BE2C (cell line): ENCODE measurements around the gene EEF1AKMT3.

Experiments used
- DNase-seq: peaks from one replicate; pipeline ENCODE4 v3.0.0-alpha.2; 2020
- H3K27me3 ChIP-seq: fragments of 250-450 bp; sonication (Bioruptor Pico); 2 replicates; pipeline ENCODE4 v1.5.1; 2020; ENCODE audit warnings: mild to moderate bottlenecking
- H3K36me3 ChIP-seq: fragments of 250-450 bp; sonication (Bioruptor Pico); 2 replicates; pipeline ENCODE4 v1.5.1; 2020; ENCODE audit warnings: mild to moderate bottlenecking
- H3K4me1 ChIP-seq: fragments of 250-450 bp; sonication (Bioruptor Pico); 2 replicates; pipeline ENCODE4 v1.5.1; 2020
- H3K4me3 ChIP-seq: 2 replicates; pipeline ENCODE4 v1.5.1; 2011; ENCODE audit warnings: low read depth, low read length
- H3K9me3 ChIP-seq: fragments of 250-450 bp; sonication (Bioruptor Pico); 2 replicates; pipeline ENCODE4 v1.5.1; 2020
- CTCF ChIP-seq: IDR thresholded peaks from 2 replicates; pipeline ENCODE4 v1.5.1; 2012; ENCODE audit warnings: mild to moderate bottlenecking, low read depth, low read length

Gene EEF1AKMT3

DNA sequence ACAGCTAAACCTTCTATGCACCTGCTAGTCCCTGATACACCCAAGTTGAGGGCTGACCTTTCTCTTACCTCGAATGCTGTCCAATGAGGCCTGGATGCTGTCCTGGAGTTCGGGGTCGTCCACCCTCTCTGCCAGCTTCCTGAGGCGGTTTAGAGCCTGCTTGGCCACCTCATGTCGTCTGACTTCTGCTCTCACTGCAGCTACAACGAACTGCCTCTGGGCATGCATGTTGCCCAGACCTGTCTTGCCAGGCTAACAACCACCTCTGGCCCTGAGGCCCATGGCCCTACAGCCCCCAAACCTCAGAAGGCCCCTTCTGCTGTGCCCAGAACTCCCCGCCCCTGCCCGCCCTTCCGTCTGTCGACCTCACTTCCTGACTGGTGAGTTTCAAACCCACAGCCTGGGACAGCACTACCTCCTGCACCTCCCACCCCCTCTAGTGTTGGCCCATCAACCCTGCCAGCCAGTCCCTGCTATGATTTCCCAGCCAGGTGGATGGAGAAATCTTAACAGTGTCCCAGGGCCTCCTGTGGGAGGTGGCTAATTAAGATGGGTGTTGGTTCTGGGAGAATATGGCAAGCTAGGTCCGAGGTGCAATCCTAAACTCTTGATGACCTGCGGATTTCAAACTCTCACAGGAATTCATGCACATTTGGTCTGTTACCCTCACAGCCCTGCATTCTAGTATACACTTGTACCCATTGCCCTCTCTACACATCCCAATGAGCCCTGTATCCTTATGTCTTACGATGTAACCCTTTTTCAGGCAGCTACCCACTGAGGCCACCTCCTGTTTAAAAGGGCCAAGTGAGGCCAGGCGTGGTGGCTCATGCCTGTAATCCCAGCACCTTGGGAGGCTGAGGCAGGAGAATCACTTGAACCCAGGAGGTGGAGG is 30.3 kb upstream of the EEF1AKMT3 start:
- Histone ChIP-seq H3K36me3 (peaks cover 8% of the 10 kb centered on the region), H3K9me3 (no peaks in the 10 kb centered on the region), H3K27me3 (peaks cover 31% of the 10 kb centered on the region), H3K4me3 (no peak overlapping the region), H3K4me1 (peaks cover 3% of the 10 kb centered on the region; the same call in 1 of the 2 replicates)
- DNase-seq, result no peak
- peak; percentile 6; the same call in 1 of the 2 replicates for TF ChIP-seq CTCF

DNA sequence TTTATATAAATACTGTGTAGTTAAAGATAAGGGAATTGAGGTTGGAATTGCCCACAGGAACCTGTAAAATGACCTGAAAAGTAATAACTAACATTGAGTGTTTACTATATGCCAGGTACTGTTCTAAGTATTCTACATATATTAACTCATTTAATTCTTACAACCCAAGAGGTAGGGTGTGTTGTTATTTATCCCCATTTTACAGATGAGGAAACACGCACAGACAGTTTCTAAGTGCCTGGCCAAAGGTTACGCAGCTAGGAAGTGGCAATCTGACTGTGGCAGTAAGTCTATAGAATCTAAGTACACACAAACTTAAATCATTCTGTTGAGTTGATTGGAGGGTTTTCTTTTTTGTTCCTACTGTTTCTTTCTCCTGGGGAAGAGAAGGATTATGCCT is 28.6 kb upstream of the EEF1AKMT3 start:
- peaks cover 3% of the 10 kb centered on the region; the same call in 1 of the 2 replicates for H3K4me1 ChIP-seq
- no peaks in the 10 kb centered on the region for H3K9me3 ChIP-seq
- H3K27me3 ChIP-seq, result peaks cover 20% of the 10 kb centered on the region
- TF ChIP-seq CTCF, result no peak
- no peak for DNase-seq
- H3K36me3 ChIP-seq, result peaks cover 24% of the 10 kb centered on the region
- H3K4me3 ChIP-seq, result no peak overlapping the region

DNA sequence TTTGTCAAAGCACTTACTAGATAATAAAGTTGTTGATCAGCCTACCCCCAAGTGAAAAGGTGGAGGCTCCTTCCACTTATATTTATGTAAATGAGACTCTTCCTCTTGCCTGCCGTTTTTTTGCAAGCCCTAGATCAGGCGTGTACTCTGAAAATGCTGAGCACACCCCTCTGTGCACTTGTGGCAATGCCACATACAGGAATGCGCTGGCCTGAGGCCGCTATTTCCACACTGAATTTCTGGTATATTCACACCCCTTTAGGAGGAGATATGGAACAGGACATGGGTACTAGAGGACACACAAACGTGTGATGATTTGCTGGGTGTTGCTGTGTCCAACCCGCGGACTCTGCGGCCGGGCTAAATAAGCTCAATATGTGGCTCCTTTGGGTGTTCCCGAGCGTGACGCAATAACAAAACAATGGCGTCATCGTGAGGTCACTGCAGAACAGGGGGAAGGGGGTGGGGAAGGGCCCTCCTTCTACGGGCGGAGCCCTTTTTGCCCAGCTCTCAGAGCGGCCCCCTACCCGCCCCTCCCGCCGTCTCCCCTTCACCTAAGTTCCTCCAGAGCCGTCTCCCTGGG is 28.1 kb upstream of the EEF1AKMT3 start:
- Histone ChIP-seq H3K36me3 (peaks cover 29% of the 10 kb centered on the region), H3K4me1 (peaks cover 3% of the 10 kb centered on the region; the same call in 1 of the 2 replicates), H3K27me3 (peaks cover 16% of the 10 kb centered on the region), H3K4me3 (peak overlapping the region; percentile 96), H3K9me3 (no peaks in the 10 kb centered on the region)
- DNase-seq, result peak; percentile 68
- no peak for TF ChIP-seq CTCF

DNA sequence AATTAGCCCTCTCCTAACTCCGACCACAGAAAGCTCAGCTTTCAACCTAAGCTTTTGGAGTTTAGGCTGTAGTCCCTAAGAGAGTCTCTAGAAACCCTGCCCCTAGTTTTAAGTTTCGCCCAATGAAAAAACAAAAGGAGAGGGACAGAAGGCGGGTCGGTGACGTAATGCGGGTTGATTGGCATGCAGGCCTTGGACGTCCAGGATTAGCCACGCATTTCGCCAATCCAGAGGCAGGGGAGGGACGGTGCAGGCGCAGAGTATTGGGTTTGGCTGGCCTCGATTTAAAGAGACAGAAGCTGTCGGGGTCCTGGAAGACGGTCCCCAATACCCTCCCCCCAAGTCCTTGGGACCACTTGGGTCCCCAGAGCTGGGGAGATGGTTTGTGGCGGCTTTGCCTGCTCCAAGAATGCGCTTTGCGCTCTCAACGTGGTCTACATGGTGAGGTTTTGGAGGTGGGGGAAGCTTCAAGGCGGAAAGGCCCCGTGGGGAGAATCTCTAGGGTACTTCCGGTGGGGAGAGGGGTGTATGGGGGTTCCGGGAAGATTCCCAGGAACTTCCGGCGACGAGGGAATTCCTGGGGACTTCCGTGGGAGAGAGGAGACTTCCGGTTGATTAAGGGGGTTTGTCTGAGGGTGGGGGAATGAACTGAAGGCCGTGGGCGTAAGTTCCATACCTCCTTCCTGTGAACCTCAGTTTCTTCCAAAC is 27.5 kb upstream of the EEF1AKMT3 start, which contains the start of gene TSPAN31:
Gene TSPAN31, plus strand, starts transcription at position 263 of the 708 bp plus-strand sequence. Its CDS starts 116 bp downstream, at position 379.
- H3K27me3 ChIP-seq, result peaks cover 10% of the 10 kb centered on the region
- peaks cover 3% of the 10 kb centered on the region; the same call in 1 of the 2 replicates for H3K4me1 ChIP-seq
- no peak for TF ChIP-seq CTCF

GRCh38 chr12:57745485-57745881 is 26.9 kb upstream of the EEF1AKMT3 start:
- no peak for TF ChIP-seq CTCF
- Histone ChIP-seq H3K9me3 (no peaks in the 10 kb centered on the region), H3K36me3 (peaks cover 39% of the 10 kb centered on the region), H3K27me3 (peaks cover 6% of the 10 kb centered on the region; the same call in 1 of the 2 replicates), H3K4me1 (peaks cover 3% of the 10 kb centered on the region; the same call in 1 of the 2 replicates), H3K4me3 (peak overlapping the region; percentile 96)
- DNase-seq, result no peak

More for the DNA sequence above, 27.5 kb upstream of the EEF1AKMT3 start, which contains the start of gene TSPAN31:
- peak; percentile 96 for DNase-seq
- peak within 1 kb of the TSS; percentile 96 for H3K4me3 ChIP-seq
- H3K36me3 ChIP-seq, result peaks cover 35% of the 10 kb centered on the region
- H3K9me3 ChIP-seq, result no peaks in the 10 kb centered on the region
